Measurements from ENCODE around the gene ATP8A2. TPM values are rescaled to one million over a fixed set of nuclear protein-coding genes. Genes with fewer than 3 reads are reported as not detected.

The ATP8A2 gene
- total RNA-seq, 1 donor from 2014 or later, result not detected

GRCh38 chr13:25365720-25366235, 6.0 kb upstream of the ATP8A2 start:
- Histone ChIP-seq H3K4me3 (ENCODE audit: low read depth, low read length) (no peak overlapping the region), H3K27me3 (ENCODE audit: control insufficient read depth, insufficient read depth, low read length) (peaks cover 3% of the 10 kb centered on the region), H3K36me3 (ENCODE audit: control insufficient read depth, insufficient read depth, low read length) (no peaks in the 10 kb centered on the region)
- DNase-seq (ENCODE audit: low read depth) (no peak), FAIRE-seq (no peak)
- no peak for TF ChIP-seq CTCF (IDR thresholded peaks at IDR 0.05; ENCODE audit: insufficient read depth, low read length, severe bottlenecking)

DNA sequence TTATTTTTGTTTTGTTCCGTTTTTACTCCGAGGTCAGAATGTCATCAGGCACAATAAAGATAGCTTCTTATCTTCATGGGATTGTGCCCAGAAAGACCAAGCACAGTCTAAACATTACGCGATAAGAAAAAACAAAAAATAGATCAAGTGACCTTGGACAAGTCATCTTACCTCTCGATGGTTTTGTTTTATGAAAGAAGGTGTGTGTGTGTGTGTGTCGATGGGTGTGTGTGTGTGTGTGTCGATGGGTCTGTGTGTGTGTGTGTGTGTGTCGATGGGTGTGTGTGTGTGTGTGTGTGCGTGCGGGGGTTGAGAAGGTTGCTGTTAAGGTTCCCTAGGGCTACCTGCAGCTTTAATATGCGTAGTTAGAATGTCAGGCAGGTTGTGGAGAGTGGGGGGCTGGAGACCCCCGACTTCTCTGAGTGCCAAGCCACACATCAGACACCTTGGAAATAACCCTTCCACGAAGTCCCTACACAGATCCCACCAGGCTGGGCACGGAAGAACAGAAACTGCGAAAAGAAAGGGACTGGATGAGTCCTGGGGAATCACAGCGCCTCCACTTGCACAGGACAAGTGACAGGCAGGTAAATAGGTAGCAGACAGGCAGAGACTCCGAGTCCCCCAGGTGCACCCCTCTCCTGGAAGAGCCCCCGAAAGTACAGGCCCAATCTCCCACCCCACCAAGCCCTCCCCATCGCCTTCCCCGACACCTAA, 458 bp upstream of the ATP8A2 start:
- Histone ChIP-seq H3K4me3 (ENCODE audit: low read depth, low read length) (peak overlapping the region; percentile 12), H3K36me3 (ENCODE audit: control insufficient read depth, insufficient read depth, low read length) (no peaks in the 10 kb centered on the region), H3K27me3 (ENCODE audit: control insufficient read depth, insufficient read depth, low read length) (peaks cover 22% of the 10 kb centered on the region)
- no peak for DNase-seq (ENCODE audit: low read depth)
- no peak for TF ChIP-seq CTCF (IDR thresholded peaks at IDR 0.05; ENCODE audit: insufficient read depth, low read length, severe bottlenecking)
- FAIRE-seq, result no peak

GRCh38 chr13:25372284-25373081, 709 bp downstream of the ATP8A2 start:
- H3K36me3 ChIP-seq (ENCODE audit: control insufficient read depth, insufficient read depth, low read length), result no peaks in the 10 kb centered on the region
- peaks cover 20% of the 10 kb centered on the region for H3K27me3 ChIP-seq (ENCODE audit: control insufficient read depth, insufficient read depth, low read length)
- peak overlapping the region; percentile 18 for H3K4me3 ChIP-seq (ENCODE audit: low read depth, low read length)

DNA sequence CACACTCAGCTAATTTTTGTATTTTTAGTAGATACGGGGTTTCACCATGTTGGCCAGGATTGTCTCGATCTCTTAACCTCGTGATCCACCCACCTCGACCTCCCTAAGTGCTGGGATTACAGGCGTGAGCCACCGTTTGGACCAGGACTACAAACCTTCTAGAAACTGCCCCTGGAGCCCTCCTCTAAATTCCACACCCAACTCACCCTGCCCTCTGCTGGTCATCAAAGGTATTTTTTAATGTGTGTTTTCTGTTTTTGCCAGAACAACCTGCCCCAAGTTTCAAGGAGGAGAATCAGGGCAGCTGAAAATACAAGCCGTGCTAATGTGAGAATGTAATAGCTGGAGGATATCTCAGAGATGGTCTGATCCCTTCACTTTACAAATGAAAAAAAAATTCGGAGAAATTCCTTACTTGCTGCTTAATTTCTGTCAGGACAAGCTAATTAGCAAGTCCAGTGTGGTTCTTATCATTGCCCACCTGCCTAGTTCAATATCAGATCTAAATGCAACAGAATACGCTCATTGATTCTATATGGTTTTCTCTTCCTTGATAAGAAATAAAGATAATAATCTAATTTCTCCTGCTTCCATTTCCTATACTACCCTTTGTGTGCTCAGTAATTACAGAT, 4.1 kb downstream of the ATP8A2 start:
- peaks cover 18% of the 10 kb centered on the region for H3K27me3 ChIP-seq (ENCODE audit: control insufficient read depth, insufficient read depth, low read length)
- no peak overlapping the region for H3K4me3 ChIP-seq (ENCODE audit: low read depth, low read length)
- FAIRE-seq, result no peak
- peak; percentile 30 for DNase-seq (ENCODE audit: low read depth)
- peak; percentile 58 for TF ChIP-seq CTCF (IDR thresholded peaks at IDR 0.05; ENCODE audit: insufficient read depth, low read length, severe bottlenecking)
- no peaks in the 10 kb centered on the region for H3K36me3 ChIP-seq (ENCODE audit: control insufficient read depth, insufficient read depth, low read length)

More at GRCh38 chr13:25372284-25373081, 709 bp downstream of the ATP8A2 start:
- no peak for TF ChIP-seq CTCF (IDR thresholded peaks at IDR 0.05; ENCODE audit: insufficient read depth, low read length, severe bottlenecking)
- DNase-seq (ENCODE audit: low read depth) (no peak), FAIRE-seq (no peak)

- no peak for TF ChIP-seq CTCF (IDR thresholded peaks at IDR 0.05; ENCODE audit: insufficient read depth, low read length, severe bottlenecking)
- no peak for DNase-seq (ENCODE audit: low read depth)
- Histone ChIP-seq H3K27me3 (ENCODE audit: control insufficient read depth, insufficient read depth, low read length) (peaks cover 10% of the 10 kb centered on the region), H3K36me3 (ENCODE audit: control insufficient read depth, insufficient read depth, low read length) (no peaks in the 10 kb centered on the region), H3K4me3 (ENCODE audit: low read depth, low read length) (no peak overlapping the region)
- no peak for FAIRE-seq
Observed at GRCh38 chr13:25377244-25377962, 5.6 kb downstream of the ATP8A2 start.
